Measurements from ENCODE around the gene PSMB4.
"Not testable (repeated sequence)": the region's sequence is repeated elsewhere in the genome, so short reads cannot be mapped to it uniquely, and the experiment has no call there.

The PSMB4 gene

GRCh38 chr1:151386002-151386401 is 13.4 kb upstream of the PSMB4 start:
- in situ Hi-C loops (cut with MboI; ENCODE audit: low sequenced_read_pairs) = no loop called here

GRCh38 chr1:151390221-151391078 is 8.9 kb upstream of the PSMB4 start:
- in situ Hi-C loops (cut with MboI; ENCODE audit: low sequenced_read_pairs) = not testable (repeated sequence)

GRCh38 chr1:151391079-151391563 is 8.3 kb upstream of the PSMB4 start:
- in situ Hi-C loops (cut with MboI; ENCODE audit: low sequenced_read_pairs) = no loop called here

GRCh38 chr1:151393583-151393982 is 5.8 kb upstream of the PSMB4 start:
- in situ Hi-C loops (cut with MboI; ENCODE audit: low sequenced_read_pairs) = no loop called here

- in situ Hi-C loops (cut with MboI; ENCODE audit: low sequenced_read_pairs) = not testable (repeated sequence)
Measured at GRCh38 chr1:151396265-151396664, 3.1 kb upstream of the PSMB4 start.

GRCh38 chr1:151401125-151401788 is 1.9 kb downstream of the PSMB4 start:
- in situ Hi-C loops (cut with MboI; ENCODE audit: low sequenced_read_pairs) = no loop called here

- in situ Hi-C loops (cut with MboI; ENCODE audit: low sequenced_read_pairs) = no loop called here
Measured at GRCh38 chr1:151401860-151402259, 2.5 kb downstream of the PSMB4 start.

GRCh38 chr1:151402764-151403163 is 3.4 kb downstream of the PSMB4 start:
- in situ Hi-C loops (cut with MboI; ENCODE audit: low sequenced_read_pairs) = no loop called here

GRCh38 chr1:151403612-151404011 is 4.2 kb downstream of the PSMB4 start:
- in situ Hi-C loops (cut with MboI; ENCODE audit: low sequenced_read_pairs) = no loop called here

GRCh38 chr1:151405187-151405951 is 6.0 kb downstream of the PSMB4 start:
- in situ Hi-C loops (cut with MboI; ENCODE audit: low sequenced_read_pairs) = no loop called here

- in situ Hi-C loops (cut with MboI; ENCODE audit: low sequenced_read_pairs) = no loop called here
Measured at GRCh38 chr1:151406176-151406575, 6.8 kb downstream of the PSMB4 start.

- in situ Hi-C loops (cut with MboI; ENCODE audit: low sequenced_read_pairs) = no loop called here
Measured at GRCh38 chr1:151407304-151407703, 7.9 kb downstream of the PSMB4 start.

GRCh38 chr1:151408891-151409290 is 9.5 kb downstream of the PSMB4 start:
- in situ Hi-C loops (cut with MboI; ENCODE audit: low sequenced_read_pairs) = no loop called here

GRCh38 chr1:151411884-151412283 is 12.5 kb downstream of the PSMB4 start:
- in situ Hi-C loops (cut with MboI; ENCODE audit: low sequenced_read_pairs) = no loop called here

GRCh38 chr1:151416231-151416630 is 16.9 kb downstream of the PSMB4 start:
- in situ Hi-C loops (cut with MboI; ENCODE audit: low sequenced_read_pairs) = no loop called here

GRCh38 chr1:151418081-151418480 is 18.7 kb downstream of the PSMB4 start:
- in situ Hi-C loops (cut with MboI; ENCODE audit: low sequenced_read_pairs) = no loop called here

- in situ Hi-C loops (cut with MboI; ENCODE audit: low sequenced_read_pairs) = no loop called here
Measured at GRCh38 chr1:151419819-151420218, 20.4 kb downstream of the PSMB4 start.

GRCh38 chr1:151425103-151425502 is 25.7 kb downstream of the PSMB4 start:
- in situ Hi-C loops (cut with MboI; ENCODE audit: low sequenced_read_pairs) = no loop called here

- in situ Hi-C loops (cut with MboI; ENCODE audit: low sequenced_read_pairs) = no loop called here
Measured at GRCh38 chr1:151428068-151428467, 28.7 kb downstream of the PSMB4 start.

GRCh38 chr1:151433827-151434226 is 34.5 kb downstream of the PSMB4 start:
- in situ Hi-C loops (cut with MboI; ENCODE audit: low sequenced_read_pairs) = not testable (repeated sequence)

- in situ Hi-C loops (cut with MboI; ENCODE audit: low sequenced_read_pairs) = no loop called here
Measured at GRCh38 chr1:151435174-151435573, 35.8 kb downstream of the PSMB4 start.

All from hTERT RPE-1 (cell line).